ENCODE measurements around the gene BORA.
"Not testable (repeated sequence)": the region's sequence is repeated elsewhere in the genome, so short reads cannot be mapped to it uniquely, and the experiment has no call there.

The BORA gene

DNA sequence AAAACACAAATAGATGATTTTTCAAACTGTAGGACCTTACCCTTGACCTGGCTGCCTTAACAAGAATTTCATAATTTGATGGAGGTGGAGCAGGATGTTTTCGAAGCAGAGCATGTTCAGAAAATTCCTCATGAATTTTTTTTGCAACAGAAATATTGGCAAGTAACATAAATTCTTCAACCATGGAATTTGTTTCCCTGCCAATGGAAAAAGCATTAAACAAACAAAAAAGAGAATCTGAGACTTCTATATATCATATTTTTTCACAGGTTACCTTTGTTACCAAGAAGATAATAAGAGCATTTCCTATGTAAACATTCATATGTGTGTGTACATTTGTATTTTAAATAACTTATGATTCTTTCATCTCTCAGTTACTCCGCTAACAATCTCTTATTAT, 35.7 kb downstream of the BORA start:
- DNase-seq (ENCODE audit: low read depth, low spot score): peak; percentile 7

DNA sequence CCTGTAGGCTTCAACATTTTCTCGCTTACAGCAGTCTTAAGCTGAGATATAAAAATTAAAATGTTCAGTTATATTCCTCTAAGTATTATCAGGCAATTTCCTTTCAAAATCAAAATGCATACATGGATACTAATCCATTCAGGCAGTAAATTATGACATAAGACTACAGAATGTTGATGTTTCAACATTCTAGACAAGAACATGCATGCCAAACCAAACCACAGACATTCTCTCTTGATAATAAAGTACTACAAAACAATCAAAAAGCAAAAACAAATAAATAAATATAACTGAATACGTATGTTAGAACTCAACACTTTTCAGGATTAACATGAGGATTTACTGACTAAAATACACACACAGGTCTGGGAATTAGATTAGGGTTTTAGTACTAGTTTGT, 46.3 kb downstream of the BORA start:
- no peak for DNase-seq (ENCODE audit: low read depth, low spot score)

DNA sequence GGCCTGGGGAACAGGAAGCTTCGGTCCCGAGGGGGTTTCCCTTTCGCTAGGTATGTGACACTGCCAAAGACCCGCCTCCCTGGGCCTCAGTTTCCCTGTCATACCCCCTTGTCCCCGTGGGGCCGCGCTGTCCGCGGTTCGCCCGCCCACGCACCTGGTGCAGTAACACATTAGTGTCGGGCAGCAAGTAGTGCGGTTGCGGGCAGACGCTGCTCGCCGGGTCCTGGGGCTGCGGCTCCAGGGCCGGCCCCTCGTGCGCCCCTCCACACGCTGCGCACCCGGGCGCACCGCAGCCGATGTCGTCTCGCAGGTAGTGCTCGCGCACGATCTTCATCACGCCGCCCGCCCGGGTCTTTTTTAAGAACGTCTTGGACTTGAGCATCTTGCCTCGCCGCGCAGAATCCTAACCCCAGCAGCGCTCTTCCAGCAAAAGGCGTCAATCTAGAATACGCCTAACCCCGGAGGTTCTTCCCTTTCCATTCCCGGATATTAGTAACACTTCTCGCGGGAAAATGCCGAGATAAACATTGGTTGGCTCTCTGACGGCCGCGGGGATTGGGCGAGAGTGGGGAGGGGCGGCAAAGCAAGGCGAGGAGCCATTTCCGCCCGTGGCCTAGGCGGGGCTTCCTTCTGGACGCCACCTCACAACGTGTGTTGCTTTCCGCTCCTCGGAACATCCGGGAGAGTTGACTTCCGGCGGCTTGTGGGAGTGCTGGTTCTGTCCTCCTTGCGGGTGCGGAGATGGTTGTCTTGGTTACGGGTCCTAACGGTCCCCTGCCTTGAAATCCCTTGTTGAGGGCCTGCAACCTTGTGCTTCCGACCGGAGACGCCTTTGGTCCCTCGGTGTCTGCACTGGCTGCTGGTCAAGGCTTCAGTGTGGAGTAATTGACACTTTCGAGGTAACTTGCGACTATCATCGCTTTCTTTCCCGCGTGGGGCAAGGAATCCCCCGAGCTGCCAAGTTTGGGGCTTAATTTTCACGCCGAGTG, 54.0 kb downstream of the BORA start, which contains the start of the genes DIS3 and PIBF1:
DIS3 (minus strand) TSS at position 450 of the 989 bp plus-strand sequence; CDS start at position 382, 68 bp downstream.
PIBF1 (plus strand) TSS at position 683 of the 989 bp plus-strand sequence. CDS start 1,337 bp downstream, outside the sequence.
- peak; percentile 99 for DNase-seq (ENCODE audit: low read depth, low spot score)

DNA sequence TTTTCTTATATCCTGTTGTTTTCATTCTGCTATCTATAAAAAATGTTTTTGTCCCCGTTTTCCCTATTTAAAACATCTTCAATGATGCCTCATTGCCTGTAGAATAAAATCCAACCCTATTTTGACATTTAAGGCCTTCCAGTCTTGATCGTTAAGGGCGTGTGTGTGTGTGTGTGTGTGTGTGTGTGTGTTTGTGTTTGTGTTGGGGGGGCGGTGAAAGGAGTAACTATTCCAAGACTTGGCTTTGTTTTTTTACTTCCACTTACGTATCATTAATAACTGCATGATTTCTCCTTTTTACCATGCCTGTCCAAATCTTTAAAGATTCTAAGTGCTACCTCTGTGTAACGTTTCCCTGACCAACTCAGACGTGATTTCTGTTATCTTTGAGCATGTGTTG, 55.0 kb downstream of the BORA start:
- DNase-seq (ENCODE audit: low read depth, low spot score): peak; percentile 26

DNA sequence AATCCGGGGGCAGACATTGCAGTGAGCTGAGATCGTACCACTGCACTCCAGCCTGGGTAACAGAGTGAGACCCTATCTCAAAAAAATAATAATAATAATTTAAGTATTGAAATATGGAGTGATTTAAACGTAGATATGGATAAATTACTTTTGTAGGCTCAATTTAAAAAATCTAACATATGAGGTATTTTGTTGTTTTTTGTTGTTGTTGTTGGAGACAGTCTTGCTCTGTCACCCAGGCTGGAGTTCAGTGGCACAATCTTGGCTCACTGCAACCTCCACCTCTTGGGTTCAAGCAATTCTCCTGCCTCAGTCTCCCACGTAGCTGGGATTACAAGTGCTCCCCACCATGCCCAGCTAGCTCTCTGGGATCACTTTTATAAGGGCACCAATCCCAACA, 57.0 kb downstream of the BORA start:
- not testable (repeated sequence) for DNase-seq (ENCODE audit: low read depth, low spot score)

DNA sequence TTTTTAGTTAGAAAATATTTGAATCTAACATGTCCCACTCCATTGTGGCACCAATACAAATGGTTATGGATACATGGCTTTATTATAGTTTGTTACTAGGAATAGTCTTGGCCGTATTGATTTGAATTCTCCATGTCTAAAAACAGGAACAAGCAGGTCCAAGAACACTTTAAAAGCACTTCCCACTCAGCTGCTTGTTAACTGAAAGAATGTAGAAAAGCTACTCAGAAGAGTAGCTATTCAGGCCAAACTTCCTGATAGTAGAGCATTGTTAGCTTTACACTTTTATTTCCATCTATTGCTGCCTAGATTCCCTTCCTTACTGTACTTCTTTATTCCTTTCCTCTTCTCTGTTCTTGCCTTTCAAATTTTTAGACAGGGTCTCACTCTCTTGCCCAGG, 61.1 kb downstream of the BORA start:
- no peak for DNase-seq (ENCODE audit: low read depth, low spot score)

DNA sequence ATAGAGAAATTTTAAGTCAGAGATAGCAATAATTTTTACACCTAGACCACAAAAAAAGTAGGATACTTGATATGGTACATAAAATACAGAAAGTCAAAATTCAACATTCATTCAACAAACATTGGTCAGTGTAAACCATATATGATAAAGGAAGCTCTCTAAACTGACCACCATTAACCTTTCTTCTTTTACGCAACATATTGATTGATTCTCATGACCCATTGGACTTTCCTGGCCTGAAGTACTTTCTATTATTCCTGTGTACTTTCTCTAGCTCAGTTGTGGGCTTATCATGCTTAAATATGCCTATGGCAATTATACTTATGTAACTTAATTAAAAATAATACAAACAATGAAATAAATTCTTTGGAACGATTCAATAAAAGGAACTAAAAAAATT, 64.9 kb downstream of the BORA start:
- DNase-seq (ENCODE audit: low read depth, low spot score): no peak

DNA sequence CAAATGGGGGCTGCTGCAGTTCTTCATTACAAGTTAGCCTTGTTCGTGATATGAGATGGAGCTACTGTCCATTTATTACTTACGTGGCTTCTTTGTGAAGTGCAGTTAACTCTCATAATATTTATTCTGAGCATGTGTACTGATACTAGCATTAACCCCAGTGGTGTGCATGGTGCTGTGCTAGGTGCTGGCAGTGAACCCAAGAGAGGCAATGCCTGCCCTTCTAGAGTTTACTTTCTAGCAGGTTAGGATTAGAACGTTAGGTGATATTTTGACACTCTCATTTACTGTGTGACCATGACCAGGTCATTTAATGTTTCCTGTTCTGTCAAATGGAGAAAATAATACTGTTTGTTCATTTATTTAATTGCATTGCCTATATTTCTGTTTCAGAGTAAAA, 71.1 kb downstream of the BORA start:
- no peak for DNase-seq (ENCODE audit: low read depth, low spot score)

DNA sequence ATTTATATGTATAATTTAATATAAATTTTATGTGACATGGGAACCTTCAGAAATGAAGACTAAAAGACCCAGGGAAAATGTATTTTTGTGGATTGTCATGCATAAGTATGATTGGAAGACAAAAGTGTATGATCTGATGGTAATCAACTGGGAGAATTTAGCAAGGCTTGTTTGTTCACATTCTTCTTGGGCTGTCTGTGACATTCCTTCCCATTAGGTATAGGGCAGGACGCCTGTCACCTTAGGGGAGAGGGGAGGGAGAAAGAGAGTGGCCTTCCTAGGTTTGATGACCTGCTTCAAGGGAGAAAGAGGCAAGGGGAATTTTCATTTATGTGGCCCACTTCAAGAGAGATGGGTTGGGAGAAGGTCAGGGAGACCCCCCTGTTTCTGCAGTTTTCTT, 76.6 kb downstream of the BORA start:
- no peak for DNase-seq (ENCODE audit: low read depth, low spot score)

All from astrocyte of the hippocampus (primary cell).